GM18498 (cell line): ENCODE measurements around the gene KRI1.

ENCODE experiments used
- ATAC-seq: cut with Tn5 transposase; IDR thresholded peaks from one replicate; pipeline ENCODE4 v1.9.1; 2021; ENCODE audit warnings: mild to moderate bottlenecking, moderate library complexity; ENCODE audit not compliant: unreplicated experiment

KRI1 gene

GRCh38 chr19:10518444-10519361 lies 47.1 kb downstream of the KRI1 start:
- ATAC-seq: no peak

DNA sequence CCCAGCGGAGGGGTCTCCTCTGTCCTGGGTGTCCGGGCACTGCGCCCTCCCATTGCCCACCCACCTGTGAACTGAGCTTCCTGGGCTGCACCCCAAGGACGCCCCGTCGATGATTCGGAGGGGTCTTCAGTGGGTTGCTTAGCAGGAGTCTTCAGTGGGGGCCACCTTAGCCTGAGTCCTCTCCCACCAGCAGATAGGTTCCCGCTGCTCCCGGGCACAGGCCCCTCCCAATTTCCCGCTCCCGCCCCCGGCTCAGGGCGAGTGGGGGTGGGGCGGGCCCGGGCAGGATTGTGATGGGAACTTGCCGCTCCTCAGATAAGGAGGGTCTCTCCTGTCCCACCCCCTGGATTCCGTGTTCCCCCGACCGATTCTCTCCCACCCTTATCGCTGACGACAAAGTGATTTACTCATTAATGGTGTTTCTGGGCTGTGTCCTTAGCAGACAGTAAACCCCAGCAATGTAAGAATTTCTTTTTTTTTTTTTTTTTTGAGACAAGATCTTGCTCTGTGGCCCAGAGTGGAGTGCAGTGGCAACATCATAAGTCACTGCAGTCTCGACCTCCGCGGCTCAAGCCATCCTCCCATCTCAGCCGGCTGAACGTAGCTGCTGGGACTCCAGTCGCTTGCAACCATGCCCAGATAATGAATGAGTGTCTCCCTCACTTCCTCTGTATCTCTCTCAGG lies 47.9 kb downstream of the KRI1 start:
- no peak for ATAC-seq

- ATAC-seq: no peak
Measured at GRCh38 chr19:10517361-10517759, 48.5 kb downstream of the KRI1 start, which contains the start of gene S1PR5. S1PR5 (minus strand) TSS chr19:10517447; CDS start chr19:10515011, 2,436 bp downstream.

DNA sequence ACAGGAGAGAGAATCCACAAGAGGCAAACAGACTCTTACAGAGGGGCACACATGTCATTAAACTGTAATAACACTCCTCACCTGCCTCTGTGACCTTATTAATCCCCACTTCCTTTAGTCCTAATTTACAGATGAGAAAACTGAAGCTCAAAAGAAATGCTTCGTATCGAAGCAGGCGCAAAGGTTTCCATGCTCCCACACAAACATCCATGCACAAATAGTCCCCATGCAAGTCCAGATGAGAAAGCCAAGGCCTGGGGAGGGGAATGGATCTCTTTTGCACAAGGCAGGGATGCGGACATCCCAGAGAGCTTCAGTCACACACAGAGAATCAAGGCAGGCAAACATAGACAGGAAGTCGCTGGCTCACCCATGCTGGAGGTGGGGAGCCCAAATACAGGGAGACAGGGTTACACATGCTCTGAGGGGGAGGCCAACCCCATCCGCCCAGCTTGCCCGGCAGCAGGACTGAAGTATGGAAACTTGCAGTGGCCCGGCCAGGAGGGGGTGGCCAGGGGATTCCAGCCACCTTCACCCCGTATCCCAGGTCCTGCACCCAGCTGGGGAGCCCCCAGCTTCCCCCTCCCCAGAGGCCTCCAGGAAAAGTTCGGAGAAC lies 49.0 kb downstream of the KRI1 start:
- ATAC-seq: no peak

DNA sequence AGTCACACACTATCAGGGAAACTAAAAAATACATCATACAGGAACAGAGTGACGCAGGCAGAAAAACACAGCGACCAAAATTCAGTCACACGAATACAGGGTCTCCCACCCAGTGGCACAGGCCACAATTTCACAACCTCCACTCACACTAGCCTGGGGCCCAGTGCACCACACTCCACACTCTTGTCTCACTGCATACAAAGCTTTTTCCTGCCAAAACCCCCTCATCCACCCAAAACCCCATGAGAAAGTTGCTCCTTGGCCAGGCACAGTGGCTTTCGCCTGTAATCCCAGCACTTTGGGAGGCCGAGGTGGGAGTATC lies 49.8 kb downstream of the KRI1 start:
- ATAC-seq: no peak

DNA sequence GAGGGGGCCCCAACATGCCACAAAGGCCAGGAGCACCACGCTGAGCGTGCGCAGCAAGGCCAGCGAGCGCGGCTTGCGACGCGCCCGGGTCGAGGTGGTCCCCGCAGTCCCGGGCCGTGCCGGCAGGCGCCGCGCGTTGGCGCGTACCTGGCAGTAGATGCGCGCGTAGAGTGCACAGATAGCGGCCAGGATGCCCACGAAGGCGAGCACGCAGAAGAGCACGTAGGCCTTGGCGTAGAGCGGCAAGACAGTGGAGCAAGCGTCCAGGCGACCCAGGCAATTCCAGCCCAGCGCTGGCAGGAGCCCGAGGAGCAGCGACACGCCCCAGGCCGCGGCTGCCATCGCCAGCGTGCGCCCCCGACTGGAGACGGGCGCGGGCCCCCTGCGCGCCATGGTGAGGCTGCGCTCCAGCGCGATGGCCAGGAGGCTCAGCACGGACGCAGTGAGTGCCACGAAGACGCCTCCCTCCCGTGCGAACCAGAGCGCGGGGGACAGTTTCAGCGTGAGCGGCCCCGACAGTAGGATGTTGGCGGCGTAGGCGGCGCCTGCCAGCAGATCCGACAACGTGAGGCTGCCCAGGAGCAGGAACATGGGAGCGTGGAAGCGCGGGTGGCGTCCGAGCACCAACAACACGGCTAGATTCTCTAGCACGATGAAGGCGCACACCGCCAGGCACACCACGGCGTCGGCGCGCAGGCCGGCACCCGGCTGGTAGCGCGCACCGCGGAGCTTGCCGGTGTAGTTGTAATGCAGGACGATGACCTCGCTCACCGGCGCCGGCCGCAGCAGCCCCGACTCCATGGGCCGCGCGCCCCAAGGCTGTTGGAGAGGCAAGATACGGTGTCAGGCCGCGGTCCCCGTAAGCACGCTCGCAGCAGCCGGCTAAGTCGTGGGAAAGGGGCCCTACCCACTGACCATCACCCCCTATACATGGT lies 51.3 kb downstream of the KRI1 start:
- ATAC-seq: no peak

- ATAC-seq: no peak
Measured at GRCh38 chr19:10513223-10513622, 52.6 kb downstream of the KRI1 start.

DNA sequence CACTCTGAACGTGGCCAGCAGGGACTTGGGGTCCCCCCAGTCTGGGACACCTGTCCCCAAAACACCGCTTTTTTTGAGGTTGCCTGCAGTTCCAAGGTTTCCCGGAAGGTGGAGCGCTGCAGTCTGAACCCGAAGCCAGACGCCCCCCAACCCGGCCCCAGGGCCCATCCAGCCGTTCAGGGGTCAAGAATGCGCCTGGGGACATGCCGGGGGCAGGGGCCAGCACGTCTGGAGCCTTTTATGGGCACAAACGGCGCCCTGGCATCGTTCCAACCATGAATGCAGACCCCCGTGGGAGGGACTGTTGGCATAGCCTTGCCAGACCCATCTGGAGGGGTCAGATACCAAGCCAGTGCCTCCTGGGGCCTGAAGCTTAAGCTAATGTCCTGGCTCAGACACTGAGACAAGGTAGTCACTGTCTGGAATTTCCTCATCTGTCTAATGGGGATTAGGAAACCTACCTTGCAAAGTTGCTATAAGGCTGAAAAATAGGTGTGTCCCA lies 55.5 kb downstream of the KRI1 start:
- ATAC-seq: no peak

- ATAC-seq: no peak
Measured at GRCh38 chr19:10508707-10509106, 57.1 kb downstream of the KRI1 start.

DNA sequence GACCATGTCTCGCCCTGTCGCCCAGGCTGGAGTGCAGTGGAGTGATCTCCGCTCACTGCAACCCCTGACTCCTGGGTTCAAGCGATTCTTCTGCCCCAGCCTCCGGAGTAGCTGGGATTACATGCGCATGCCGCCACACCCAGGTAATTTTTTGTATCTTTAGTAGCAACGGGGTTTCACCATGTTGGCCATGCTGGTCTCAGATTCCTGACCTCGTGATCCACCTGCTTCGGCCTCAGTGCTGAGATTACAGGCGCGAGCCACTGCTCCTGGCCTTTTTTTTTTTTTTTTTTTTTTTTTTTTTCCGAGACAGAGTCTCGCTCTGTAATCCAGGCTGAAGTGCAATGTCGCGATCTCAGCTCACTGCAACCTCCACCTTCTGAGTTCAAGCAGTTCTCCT lies 57.8 kb downstream of the KRI1 start:
- ATAC-seq: no peak

DNA sequence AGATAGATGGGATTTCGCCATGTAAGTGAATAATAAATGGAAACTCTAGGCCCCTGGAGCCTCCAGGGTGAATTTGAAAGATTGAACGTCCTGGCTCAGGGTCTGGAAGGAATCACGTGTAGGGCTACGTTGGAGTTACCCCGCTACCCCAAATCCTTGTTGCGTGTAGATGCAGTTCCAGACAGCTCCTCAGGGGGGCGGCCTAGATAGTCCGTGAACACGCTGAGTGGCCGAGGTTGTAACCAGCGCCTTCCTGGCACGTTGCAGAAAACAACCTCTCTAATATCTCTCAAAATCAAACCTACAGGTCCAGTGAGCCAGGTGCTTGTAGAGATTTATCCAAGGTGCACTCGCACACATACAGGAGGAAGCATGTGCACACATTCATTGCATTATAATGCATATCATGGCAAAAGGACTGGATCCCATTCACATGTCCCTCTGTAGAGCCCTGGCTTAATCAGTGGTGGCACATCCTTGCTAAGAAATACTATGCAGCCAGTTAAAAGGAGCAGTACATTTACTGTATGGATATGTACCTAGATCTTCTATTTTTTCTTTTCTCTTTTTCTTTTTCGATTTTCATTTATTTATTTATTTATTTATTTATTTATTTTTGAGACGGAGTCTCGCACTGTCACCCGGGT lies 60.1 kb downstream of the KRI1 start:
- ATAC-seq: no peak
